SK-N-MC (cell line): ENCODE results near the gene VIP.

Experiments used
- EZH2 ChIP-seq: fragments of 200-600 bp; sonication (generic); IDR thresholded peaks from one replicate; pipeline ENCODE4 v1.6.1; 2017; ENCODE audit warnings: antibody characterized with exemption
- FOXP2 ChIP-seq: optimal IDR thresholded peaks from 2 replicates; pipeline ENCODE3; 2011; ENCODE audit warnings: mild to moderate bottlenecking, moderate library complexity; ENCODE audit not compliant: insufficient read depth; ENCODE audit errors: extremely low read length, control extremely low read depth
- POLR2AphosphoS5 ChIP-seq: IDR thresholded peaks from 2 replicates; pipeline ENCODE4 v1.6.1; 2012; ENCODE audit warnings: mild to moderate bottlenecking, low read depth, low read length, borderline replicate concordance

DNA sequence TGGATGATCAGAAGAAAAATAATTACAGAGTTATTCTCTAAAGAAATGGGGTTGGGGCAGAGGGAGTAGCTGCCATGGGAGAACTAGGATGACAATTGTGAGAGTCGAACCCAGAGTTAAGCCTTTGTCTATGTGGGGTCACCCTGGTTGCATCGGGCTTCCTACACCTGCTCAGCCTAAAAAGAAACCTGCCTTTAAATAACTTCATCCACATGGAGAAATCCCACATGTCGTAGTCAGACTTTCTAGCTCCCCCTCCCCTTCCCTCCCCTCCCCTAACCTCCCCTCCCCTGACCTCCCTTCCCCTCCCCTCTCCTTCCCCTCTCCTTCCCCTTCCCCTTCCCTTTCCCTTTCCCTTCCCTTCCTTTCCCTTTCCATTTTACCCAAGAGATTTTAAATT is 14.7 kb downstream of the VIP start:
- no peak for TF ChIP-seq EZH2
- TF ChIP-seq POLR2AphosphoS5 = no peak
- TF ChIP-seq FOXP2 = no peak
